ENCODE results near the gene NUP133. TPM values are rescaled to one million over a fixed set of nuclear protein-coding genes. Genes with fewer than 3 reads are reported as not detected.

The NUP133 gene
- 43.2 and 45.9 TPM in 2 replicates for polyA plus RNA-seq (2011; rRNA removed)
- polyA plus RNA-seq (2012; cell fraction: cytosol; rRNA removed) = 9.5 and 17.0 TPM in 2 replicates
- polyA plus RNA-seq (2012; cell fraction: nucleus; rRNA removed) = 13.1 and 14.9 TPM in 2 replicates
- polyA plus RNA-seq (2017; fragmentation: RNase III; extraction: RNeasy Plus Mini Kit Qiagen cat#74134 plus additional on column Dnase treatment) = 19.7 to 20.6 TPM (median 19.8 TPM) in 3 replicates
- polyA minus RNA-seq (2011; rRNA and poly(A)+ RNA removed) = 31.2 and 33.7 TPM in 2 replicates

- peak within 1 kb of the TSS; percentile 85 for H3K4me2 ChIP-seq
- no peaks in the 10 kb centered on the region for H3K9me3 ChIP-seq
- WGBS (ENCODE audit: missing lambda C conversion rate) = 5% methylated on average over 45 of the region's 65 CpGs
- peak within 1 kb of the TSS; percentile 90 to 94 for H3K27ac ChIP-seq
- H3K4me1 ChIP-seq = peaks cover 18% of the 10 kb centered on the region
- FAIRE-seq (no peak), DNase-seq (ENCODE audit: low read depth in 1 of 2, low spot score in 1 of 2) (peak; percentile 93 to 99), ATAC-seq (peak; percentile 97)
- ChIA-PET CTCF (interaction anchor here (0.5 to 2.6 kb wide), 9 partner anchors 10 to 844 kb away, joined by 3 to 12 read pairs (median 3); partner anchors contain the start of gene ABCB10), POLR2A (interaction anchor here (0.6 to 2.4 kb wide), 16 partner anchors 11 to 808 kb away, joined by 3 to 19 read pairs (median 4); partner anchors contain the start of gene ABCB10)
- H3K4me3 ChIP-seq = peak within 1 kb of the TSS; percentile 82
- TF ChIP-seq, protein P1, sequence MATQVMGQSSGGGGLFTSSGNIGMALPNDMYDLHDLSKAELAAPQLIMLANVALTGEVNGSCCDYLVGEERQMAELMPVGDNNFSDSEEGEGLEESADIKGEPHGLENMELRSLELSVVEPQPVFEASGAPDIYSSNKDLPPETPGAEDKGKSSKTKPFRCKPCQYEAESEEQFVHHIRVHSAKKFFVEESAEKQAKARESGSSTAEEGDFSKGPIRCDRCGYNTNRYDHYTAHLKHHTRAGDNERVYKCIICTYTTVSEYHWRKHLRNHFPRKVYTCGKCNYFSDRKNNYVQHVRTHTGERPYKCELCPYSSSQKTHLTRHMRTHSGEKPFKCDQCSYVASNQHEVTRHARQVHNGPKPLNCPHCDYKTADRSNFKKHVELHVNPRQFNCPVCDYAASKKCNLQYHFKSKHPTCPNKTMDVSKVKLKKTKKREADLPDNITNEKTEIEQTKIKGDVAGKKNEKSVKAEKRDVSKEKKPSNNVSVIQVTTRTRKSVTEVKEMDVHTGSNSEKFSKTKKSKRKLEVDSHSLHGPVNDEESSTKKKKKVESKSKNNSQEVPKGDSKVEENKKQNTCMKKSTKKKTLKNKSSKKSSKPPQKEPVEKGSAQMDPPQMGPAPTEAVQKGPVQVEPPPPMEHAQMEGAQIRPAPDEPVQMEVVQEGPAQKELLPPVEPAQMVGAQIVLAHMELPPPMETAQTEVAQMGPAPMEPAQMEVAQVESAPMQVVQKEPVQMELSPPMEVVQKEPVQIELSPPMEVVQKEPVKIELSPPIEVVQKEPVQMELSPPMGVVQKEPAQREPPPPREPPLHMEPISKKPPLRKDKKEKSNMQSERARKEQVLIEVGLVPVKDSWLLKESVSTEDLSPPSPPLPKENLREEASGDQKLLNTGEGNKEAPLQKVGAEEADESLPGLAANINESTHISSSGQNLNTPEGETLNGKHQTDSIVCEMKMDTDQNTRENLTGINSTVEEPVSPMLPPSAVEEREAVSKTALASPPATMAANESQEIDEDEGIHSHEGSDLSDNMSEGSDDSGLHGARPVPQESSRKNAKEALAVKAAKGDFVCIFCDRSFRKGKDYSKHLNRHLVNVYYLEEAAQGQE (IDR thresholded peaks at IDR 0.05) = peak; percentile 73
- no peak for TF ChIP-seq NPAS2 (CRISPR knock-in tag; IDR thresholded peaks at IDR 0.05; ENCODE audit: borderline replicate concordance)
- TF ChIP-seq HDAC2 (IDR thresholded peaks at IDR 0.05) = peak; percentile 73; the same call in 1 of the 2 replicates
- TF ChIP-seq MAFK (IDR thresholded peaks at IDR 0.05; ENCODE audit: partially characterized antibody) = peak; percentile 71
- no peak for TF ChIP-seq HOXB5 (CRISPR knock-in tag; IDR thresholded peaks at IDR 0.05)
- peak; percentile 75 for TF ChIP-seq MAX (IDR thresholded peaks at IDR 0.05)
- TF ChIP-seq SREBF2 (IDR thresholded peaks at IDR 0.05) = no peak
- peak; percentile 94 for TF ChIP-seq POLR2A (IDR thresholded peaks at IDR 0.05; ENCODE audit: low read length)
- TF ChIP-seq PHF8 (IDR thresholded peaks at IDR 0.05; ENCODE audit: borderline replicate concordance, low read depth) = peak; percentile 95
- TF ChIP-seq CHD2 (IDR thresholded peaks at IDR 0.05; ENCODE audit: low read length, partially characterized antibody) = peak; percentile 75
- TF ChIP-seq RFX5 (IDR thresholded peaks at IDR 0.05) = peak; percentile 79
- peak; percentile 86 for TF ChIP-seq BCL3 (IDR thresholded peaks at IDR 0.05)
- TF ChIP-seq KDM5A (IDR thresholded peaks at IDR 0.05) = peak; percentile 92
- no peak for TF ChIP-seq NFE2L2 (conservative IDR thresholded peaks at IDR 0.05; ENCODE audit: low read length)
- no peak for TF ChIP-seq CEBPB (IDR thresholded peaks at IDR 0.05)
- no peak for TF ChIP-seq MAZ (IDR thresholded peaks at IDR 0.05; ENCODE audit: borderline replicate concordance, low read depth, low read length)
- TF ChIP-seq, protein P2, sequence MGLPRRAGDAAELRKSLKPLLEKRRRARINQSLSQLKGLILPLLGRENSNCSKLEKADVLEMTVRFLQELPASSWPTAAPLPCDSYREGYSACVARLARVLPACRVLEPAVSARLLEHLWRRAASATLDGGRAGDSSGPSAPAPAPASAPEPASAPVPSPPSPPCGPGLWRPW (IDR thresholded peaks at IDR 0.05) = no peak
- peak; percentile 34; the same call in 1 of the 2 replicates for TF ChIP-seq CBX8 (IDR thresholded peaks at IDR 0.05)
- no peak for TF ChIP-seq EHMT2 (IDR thresholded peaks at IDR 0.05; ENCODE audit: low read depth)
- peak; percentile 82 to 91 for TF ChIP-seq JUN (IDR thresholded peaks at IDR 0.05)
Measured at GRCh38 chr1:229507951-229508822, at the start of gene NUP133. Gene NUP133, minus strand, starts transcription at chr1:229508341. Its CDS starts 92 bp downstream, at chr1:229508249.
